K562 (cell line): ENCODE measurements around the gene SPDYE3.
"Not testable (repeated sequence)": the region's sequence is repeated elsewhere in the genome, so short reads cannot be mapped to it uniquely, and the experiment has no call there.

Source experiments
- EZH2 ChIP-seq: IDR thresholded peaks from 2 replicates; pipeline ENCODE4 v1.6.1; 2012; ENCODE audit warnings: low read depth, mild to moderate bottlenecking, inconsistent platforms, low read length, borderline replicate concordance
- TF ChIP-seq, protein P1 (sequence below): fragments of 250-450 bp; sonication (Bioruptor Pico); IDR thresholded peaks from 2 replicates; pipeline ENCODE4 v1.8.0; 2021; ENCODE audit warnings: mild to moderate bottlenecking, moderate library complexity

DNA sequence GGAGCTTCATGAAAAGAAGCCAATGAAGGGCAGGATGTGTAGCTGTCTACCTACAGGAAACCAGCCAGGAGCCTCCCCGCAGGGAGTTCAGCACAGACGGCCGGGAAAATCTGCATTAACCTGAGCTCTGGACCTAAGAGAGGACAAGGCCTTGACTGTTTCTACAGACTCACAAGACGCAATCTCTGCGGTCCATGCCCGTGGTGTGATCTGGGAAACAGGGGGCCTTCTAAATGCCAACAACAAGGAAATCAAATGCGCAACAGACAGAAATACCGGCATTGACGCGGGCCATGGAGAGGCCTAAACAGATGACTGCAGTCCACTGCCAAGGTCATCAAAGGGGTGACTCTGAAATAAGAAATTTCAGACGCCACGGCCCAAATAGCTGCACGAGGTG, 16.7 kb downstream of the SPDYE3 start:
- TF ChIP-seq, protein P1, sequence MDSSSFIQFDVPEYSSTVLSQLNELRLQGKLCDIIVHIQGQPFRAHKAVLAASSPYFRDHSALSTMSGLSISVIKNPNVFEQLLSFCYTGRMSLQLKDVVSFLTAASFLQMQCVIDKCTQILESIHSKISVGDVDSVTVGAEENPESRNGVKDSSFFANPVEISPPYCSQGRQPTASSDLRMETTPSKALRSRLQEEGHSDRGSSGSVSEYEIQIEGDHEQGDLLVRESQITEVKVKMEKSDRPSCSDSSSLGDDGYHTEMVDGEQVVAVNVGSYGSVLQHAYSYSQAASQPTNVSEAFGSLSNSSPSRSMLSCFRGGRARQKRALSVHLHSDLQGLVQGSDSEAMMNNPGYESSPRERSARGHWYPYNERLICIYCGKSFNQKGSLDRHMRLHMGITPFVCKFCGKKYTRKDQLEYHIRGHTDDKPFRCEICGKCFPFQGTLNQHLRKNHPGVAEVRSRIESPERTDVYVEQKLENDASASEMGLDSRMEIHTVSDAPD (CRISPR knock-in tag), result not testable (repeated sequence)
- TF ChIP-seq EZH2, result not testable (repeated sequence)
